GM20000 (cell line): ENCODE measurements around the gene SAA1.
"Not testable (repeated sequence)": the region's sequence is repeated elsewhere in the genome, so short reads cannot be mapped to it uniquely, and the experiment has no call there.

Experiments
- DNase-seq: peaks from one replicate; pipeline ENCODE4 v3.0.0; 2012; ENCODE audit warnings: low spot score
- CTCF ChIP-seq: IDR thresholded peaks from 2 replicates; pipeline ENCODE4 v1.5.1; 2012; ENCODE audit warnings: mild to moderate bottlenecking, control low read depth; ENCODE audit errors: extremely low read depth, missing control alignments

The SAA1 gene

DNA sequence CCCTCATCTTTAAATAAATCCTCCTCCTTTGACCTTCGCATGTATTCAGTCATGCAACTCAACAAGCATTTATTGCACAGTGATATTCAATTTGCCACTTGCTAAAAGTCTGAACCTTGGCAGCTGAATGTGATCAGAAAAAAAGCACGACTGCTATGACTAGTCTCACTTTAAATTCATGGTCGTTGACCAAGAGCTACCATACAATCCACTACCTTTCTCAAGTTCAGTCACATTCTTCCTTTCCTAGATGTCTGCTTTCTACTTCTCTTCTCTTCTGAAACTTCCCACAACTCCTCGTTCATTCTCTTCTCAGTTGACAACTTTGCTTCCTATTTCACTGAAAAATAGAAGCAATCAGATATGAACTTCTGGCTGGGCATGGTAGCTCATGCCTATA lies 2.0 kb upstream of the SAA1 start:
- no peak for DNase-seq
- TF ChIP-seq CTCF: no peak

- no peak for TF ChIP-seq CTCF
- DNase-seq: no peak
Measured at GRCh38 chr11:18264677-18265555, 1.1 kb upstream of the SAA1 start.

GRCh38 chr11:18267335-18268133 lies 1.5 kb downstream of the SAA1 start:
- DNase-seq: not testable (repeated sequence)

DNA sequence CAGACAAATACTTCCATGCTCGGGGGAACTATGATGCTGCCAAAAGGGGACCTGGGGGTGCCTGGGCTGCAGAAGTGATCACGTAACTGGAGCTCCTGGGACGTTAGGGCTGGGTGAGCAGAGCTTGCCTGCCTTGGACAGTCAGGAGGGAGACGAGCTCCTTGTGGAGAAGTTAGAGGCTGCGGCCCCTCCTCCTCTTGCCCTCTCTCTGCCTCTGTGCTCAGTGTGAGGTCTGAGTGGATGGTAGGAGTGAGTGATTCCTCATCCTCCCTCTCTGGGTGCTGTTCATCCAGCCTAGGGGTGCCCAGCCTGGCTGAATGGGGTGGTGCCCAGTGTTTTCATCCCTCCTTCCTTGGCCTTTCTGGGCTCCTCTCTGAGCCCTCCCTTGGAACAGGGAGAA lies 3.2 kb downstream of the SAA1 start:
- not testable (repeated sequence) for DNase-seq

GRCh38 chr11:18270102-18270501 lies 4.0 kb downstream of the SAA1 start:
- DNase-seq: no peak
- TF ChIP-seq CTCF: no peak

DNA sequence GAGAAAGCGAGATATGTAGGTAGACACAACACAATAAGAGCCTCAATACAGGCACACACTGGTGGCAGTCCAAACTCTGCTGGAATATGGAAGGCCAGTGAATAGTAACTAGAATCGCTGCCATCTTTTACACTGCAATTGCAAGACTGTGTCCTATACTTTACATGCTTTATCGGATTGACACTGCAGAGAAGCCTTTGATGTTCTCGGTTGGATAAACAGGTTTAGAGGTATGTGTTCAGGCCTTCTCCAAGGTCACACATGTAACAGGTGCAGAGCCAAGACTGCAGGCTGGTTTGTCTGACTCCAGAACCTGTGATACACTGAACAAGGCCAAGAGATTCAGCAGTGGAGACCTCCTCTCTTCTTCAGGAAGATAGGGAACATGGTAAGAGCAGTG lies 5.1 kb downstream of the SAA1 start:
- no peak for DNase-seq
- TF ChIP-seq CTCF: no peak

DNA sequence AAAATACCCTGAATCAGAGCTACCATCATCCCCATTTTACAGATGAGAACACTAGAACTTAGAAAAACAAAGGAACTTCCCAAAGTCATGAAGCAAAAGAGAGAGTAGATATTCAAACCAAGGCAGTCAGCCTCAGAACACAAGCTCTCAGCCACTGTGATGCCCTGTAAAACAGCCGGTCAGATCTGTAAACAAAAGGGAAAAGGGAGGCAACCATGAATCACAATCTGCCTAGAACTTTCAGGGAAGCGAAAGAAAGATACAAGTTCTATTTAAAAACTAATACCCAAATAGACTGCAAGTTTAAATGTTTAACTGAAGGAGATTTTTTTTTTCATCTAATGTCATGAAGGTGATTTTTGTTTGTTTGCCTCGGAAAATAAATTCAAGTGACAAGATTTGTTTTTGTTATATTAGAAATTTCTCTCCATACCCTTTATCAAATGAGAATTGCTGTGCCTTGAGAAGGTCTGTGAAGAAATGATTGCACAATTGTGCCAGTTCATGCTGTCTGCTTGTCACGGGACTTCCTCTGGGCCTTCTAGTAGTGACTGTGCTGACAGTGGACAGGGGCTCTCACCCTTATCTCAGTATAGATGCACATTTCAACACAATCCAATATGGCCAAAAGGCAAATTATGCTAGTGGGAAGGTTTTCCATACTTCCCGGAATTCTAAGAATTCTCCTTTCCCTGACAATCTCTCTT lies 11.7 kb downstream of the SAA1 start:
- no peak for DNase-seq
- TF ChIP-seq CTCF: no peak

DNA sequence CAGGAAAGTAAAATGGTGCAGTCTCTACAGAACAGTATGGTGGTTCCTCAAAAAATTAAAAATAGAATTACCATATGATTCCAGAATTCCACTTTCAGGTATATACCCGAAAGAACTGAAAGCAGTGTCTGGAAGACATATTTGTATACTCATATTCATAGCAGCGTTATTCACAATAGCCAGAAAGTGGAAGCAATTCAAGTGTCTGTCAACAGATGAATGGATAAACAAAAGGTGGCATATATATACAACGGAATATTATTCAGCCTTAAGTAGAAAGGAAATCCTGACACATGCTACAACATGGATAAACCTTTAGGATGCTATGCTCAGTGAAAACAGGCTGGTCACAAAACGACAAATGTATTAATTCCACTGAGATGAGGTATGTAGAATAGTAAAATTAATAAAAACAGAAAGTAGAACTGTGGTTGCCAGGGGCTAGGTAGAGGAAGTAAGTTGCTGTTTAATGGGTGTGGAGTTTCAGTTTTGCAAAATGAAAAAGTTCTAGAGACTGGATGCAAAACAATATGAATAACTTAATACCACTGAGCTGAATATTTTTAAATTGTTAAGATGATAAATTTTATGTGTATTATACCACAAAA lies 14.5 kb downstream of the SAA1 start:
- peak; percentile 60 for DNase-seq
- TF ChIP-seq CTCF: no peak
